OCI-LY7 (cell line): Measurements from ENCODE around the gene EXOC6B.
"Not testable (repeated sequence)": the region's sequence is repeated elsewhere in the genome, so short reads cannot be mapped to it uniquely, and the experiment has no call there.

Experiments
- EZH2phosphoT487 ChIP-seq: fragments of 200-600 bp; sonication (generic); IDR thresholded peaks from 2 replicates; pipeline ENCODE4 v1.6.1; 2018; ENCODE audit warnings: low read depth, borderline replicate concordance, mild to moderate bottlenecking, mixed run types, antibody characterized with exemption, low read length, moderate library complexity, mixed read lengths
- TF ChIP-seq, protein P1 (sequence below): fragments of 200-600 bp; sonication (generic); conservative IDR thresholded peaks from 2 replicates; pipeline ENCODE4 v1.5.1; 2014; ENCODE audit warnings: mild to moderate bottlenecking, antibody characterized with exemption, low read length, moderate library complexity, mixed read lengths

DNA sequence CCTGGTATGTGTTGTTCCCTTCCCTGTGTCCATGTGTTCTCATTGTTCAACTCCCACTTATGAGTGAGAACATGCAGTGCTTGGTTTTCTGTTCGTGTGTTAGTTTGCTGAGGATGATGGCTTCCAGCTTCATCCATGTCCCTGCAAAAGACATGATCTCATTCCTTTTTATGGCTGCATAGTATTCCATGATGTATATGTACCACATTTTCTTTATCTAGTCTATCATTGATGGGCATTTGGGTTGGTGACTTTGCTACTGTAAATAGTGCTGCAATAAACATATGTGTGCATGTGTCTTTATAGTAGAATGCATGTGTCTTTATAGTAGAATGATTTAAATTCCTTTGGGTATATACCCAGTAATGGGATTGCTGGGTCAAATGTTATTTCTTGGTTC is 341.2 kb downstream of the EXOC6B start:
- TF ChIP-seq, protein P1, sequence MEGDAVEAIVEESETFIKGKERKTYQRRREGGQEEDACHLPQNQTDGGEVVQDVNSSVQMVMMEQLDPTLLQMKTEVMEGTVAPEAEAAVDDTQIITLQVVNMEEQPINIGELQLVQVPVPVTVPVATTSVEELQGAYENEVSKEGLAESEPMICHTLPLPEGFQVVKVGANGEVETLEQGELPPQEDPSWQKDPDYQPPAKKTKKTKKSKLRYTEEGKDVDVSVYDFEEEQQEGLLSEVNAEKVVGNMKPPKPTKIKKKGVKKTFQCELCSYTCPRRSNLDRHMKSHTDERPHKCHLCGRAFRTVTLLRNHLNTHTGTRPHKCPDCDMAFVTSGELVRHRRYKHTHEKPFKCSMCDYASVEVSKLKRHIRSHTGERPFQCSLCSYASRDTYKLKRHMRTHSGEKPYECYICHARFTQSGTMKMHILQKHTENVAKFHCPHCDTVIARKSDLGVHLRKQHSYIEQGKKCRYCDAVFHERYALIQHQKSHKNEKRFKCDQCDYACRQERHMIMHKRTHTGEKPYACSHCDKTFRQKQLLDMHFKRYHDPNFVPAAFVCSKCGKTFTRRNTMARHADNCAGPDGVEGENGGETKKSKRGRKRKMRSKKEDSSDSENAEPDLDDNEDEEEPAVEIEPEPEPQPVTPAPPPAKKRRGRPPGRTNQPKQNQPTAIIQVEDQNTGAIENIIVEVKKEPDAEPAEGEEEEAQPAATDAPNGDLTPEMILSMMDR = not testable (repeated sequence)
- not testable (repeated sequence) for TF ChIP-seq EZH2phosphoT487
